ENCODE results near the gene GRK6. TPM values are rescaled to one million over a fixed set of nuclear protein-coding genes. Genes with fewer than 3 reads are reported as not detected.
A peak's percentile ranks its signal among the peaks of the same experiment; 100 is the strongest.

GRK6 gene
- polyA plus RNA-seq, 4 donors, result 20.4 to 29.2 (median 23.0) TPM

DNA sequence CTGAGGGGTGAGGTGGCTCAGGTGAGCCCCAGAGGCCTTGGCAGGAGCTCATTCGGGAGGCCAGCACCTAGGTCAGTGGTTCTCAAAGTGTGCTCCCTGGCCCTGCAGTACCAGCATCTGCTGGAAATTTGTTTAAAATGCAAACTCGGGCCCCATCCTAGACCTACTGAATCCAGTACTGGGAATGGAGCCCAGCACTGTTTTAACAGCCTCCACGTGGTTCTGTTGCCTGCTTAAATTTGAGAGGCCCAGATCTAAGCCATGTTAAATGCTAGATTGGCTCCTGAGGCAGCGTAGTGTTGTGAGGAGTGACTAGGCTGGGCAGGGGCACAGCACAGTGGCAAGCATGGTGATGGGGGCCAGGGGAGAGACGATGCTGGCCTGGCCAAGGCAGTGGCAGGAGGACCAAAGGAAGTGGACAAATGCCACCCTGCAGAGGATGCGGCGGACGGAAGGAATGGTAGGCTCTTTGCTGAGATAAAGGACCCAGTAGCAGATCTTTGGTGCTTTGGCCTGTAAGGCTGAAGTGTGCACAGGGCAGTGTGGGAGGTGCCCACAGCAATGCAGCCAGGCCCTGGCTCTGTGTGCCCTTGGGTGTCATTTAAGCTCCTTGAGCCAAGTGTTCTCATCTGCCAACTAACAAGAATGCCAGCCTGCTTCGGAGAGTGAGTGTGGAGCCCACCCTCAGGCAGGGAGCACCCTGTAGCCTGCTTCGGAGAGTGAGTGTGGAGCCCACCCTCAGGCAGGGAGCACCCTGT, 24.4 kb downstream of the GRK6 start:
- DNase-seq (ENCODE audit: low read depth in 4 of 4, low spot score in 3 of 4), result no peak

DNA sequence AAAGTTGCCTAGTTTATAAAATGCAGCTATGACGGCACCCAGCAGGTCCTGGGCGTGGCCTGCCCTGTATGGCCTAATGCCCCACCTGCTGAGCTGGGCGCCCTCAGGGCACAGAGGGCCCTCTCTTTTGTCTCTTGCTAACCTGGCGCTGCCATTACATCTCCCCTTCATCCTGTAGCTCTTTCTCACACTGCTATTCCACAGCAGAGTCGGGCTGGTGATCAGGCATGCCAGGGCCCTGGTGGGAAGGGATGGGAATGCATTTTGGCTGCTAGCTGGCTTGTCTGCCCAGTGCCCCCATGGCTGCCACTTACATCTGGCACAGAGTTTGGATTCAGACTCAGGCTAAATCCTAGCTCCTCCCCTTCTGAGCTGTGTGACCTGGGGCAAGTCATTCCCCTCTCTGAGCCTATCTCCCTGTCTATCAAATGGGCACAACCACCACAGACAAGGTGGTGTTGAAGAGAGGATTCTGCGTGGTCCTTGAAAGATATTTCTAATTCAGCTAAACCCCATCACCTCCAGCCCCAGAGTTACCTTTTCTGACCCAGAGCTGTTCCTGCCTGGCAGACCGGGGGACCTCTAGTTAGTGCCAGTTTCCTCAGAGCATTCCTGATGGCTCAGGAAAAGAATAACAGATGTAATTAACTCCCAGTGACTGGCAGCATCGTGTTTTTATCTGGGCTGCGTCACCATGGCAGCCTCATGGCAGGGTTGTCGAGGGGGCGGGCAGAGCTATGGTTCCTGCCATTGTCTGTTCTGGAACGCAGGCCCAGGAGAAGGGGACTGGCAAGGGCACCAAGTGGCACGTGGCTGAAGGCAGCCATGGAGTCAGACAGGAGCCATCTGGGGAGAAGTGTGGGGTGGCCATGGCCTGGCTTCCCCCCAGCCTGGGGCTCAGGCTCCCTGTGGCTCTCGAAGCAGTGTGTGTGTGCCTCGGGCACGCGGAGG, 26.5 kb downstream of the GRK6 start:
- no peak for DNase-seq (ENCODE audit: low read depth in 4 of 4, low spot score in 3 of 4)

DNA sequence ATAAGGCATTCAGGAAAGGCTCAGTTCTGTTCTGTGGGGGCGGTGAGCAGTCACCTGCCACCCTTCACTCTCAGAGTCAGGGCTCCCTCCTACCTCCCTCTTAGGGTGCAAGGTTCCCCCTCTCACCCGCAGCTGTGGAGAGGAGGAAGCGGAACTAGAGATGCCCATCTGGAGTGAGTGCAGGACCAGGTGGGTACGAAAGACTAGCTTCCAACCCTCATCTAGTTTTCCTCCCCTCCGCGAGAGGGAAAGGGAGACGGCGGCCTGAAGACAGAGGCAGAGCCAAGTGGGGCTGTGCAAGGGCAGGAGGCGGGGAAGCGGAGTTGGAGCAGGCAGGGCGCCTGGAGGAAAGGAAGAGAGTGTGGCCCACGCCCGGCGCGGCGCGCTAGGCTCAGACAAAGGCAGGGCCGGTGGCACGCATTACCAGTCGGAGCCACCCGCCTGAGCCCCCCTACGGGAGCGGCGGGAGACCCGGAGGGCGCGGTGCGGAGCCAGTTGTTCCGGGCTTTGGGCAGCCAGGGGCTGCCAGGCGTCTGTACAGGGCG, 27.4 kb downstream of the GRK6 start:
- no peak for DNase-seq (ENCODE audit: low read depth in 4 of 4, low spot score in 3 of 4)

DNA sequence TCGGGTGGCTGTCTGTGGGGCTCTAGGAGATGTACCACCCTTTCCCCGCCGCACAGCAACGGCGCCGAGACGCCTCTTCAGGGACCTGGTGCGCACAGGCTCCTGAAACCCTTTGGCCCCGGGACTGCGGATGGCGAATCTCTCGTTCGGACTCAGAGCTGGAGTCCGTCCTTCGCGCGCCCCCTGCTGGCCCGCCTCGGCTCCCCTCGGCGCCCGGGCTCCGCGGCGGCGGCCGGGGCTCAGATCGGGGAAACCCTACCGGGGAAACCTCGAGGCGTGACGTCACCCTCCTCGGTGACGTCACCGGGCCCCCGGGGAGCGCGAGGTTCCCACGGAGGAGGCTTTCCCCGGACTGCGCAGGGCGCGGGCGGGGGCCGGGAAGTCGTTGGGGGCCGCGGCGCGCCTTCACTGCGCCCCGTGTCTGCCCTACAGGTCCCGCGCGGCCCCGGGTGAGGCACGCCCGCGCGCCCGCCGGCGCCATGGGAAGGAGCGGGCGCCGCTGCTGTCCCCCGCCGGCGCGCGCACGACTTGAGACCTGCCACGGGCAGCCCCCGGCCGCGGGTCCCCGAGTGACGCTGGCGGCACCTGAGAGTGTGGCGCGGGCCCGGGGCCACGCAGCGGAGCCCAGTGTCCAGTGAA, 28.0 kb downstream of the GRK6 start:
- peak in 2 of 4 donors; percentile 83 to 84 for DNase-seq (ENCODE audit: low read depth in 4 of 4, low spot score in 3 of 4)

DNA sequence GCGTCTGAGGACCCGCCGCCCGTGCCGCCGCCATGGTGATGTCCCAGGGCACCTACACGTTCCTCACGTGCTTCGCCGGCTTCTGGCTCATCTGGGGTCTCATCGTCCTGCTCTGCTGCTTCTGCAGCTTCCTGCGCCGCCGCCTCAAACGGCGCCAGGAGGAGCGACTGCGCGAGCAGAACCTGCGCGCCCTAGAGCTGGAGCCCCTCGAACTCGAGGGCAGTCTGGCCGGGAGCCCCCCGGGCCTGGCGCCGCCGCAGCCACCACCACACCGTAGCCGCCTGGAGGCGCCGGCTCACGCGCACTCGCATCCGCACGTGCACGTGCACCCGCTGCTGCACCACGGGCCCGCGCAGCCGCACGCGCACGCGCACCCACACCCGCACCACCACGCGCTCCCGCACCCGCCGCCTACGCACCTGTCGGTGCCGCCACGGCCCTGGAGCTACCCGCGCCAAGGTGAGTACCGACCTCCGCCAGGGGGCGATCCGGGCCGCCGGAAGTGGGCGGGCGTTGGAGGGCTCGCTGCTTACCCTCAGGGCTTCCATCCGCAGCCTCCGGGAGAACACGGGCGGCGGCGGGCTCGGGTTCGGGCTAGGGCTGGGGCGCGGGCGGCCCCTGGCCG, 28.7 kb downstream of the GRK6 start:
- DNase-seq (ENCODE audit: low read depth in 4 of 4, low spot score in 3 of 4), result peak in 1 of 4 donors; percentile 67

DNA sequence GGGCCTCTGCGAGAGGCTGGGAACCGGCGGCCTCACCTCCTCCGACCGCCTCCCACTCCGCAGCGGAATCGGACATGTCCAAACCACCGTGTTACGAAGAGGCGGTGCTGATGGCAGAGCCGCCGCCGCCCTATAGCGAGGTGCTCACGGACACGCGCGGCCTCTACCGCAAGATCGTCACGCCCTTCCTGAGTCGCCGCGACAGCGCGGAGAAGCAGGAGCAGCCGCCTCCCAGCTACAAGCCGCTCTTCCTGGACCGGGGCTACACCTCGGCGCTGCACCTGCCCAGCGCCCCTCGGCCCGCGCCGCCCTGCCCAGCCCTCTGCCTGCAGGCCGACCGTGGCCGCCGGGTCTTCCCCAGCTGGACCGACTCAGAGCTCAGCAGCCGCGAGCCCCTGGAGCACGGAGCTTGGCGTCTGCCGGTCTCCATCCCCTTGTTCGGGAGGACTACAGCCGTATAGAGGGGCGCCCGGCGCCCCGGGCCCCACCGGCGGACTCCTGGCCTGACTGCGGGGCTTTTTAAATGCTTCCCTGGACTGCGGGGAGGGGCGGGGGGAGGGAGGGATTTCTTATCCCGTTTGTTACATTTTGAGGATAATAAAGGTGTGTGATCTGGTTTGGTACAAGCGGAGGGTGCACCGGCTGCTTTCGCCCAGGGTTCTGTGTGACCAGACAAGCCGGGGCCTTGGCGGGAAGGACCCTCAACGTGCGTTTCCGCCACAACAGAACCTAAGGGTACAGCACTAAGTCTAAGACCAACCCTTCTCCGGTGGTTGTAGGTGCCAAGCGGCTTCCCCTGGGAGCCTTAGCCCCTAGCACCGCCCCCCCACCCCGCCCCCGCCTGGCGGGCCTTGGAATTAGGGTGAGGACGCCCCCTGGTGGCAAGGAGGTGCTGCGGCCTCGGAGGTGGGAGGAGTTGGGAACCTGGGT, 29.4 kb downstream of the GRK6 start:
- DNase-seq (ENCODE audit: low read depth in 4 of 4, low spot score in 3 of 4), result peak; percentile 85 to 91 (median 87)

DNA sequence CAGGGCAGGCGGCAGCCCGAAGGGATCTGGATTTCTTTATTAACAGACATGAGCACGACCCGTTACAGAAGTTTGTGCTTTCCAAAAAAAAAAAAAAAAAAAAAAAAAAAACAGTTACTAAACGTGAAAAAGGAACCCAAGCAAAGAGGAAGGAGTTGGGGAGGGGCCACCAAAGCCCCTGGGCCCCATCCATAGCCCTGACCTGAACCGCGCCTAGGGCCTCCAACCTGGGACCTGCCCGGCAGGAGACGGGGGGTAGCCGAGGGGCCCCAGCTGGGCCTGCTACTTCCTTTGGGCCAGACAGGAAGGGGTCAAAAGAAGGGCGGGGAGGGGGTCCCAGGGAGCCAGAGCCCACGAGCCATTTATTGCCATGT, 30.1 kb downstream of the GRK6 start:
- DNase-seq (ENCODE audit: low read depth in 4 of 4, low spot score in 3 of 4), result no peak

DNA sequence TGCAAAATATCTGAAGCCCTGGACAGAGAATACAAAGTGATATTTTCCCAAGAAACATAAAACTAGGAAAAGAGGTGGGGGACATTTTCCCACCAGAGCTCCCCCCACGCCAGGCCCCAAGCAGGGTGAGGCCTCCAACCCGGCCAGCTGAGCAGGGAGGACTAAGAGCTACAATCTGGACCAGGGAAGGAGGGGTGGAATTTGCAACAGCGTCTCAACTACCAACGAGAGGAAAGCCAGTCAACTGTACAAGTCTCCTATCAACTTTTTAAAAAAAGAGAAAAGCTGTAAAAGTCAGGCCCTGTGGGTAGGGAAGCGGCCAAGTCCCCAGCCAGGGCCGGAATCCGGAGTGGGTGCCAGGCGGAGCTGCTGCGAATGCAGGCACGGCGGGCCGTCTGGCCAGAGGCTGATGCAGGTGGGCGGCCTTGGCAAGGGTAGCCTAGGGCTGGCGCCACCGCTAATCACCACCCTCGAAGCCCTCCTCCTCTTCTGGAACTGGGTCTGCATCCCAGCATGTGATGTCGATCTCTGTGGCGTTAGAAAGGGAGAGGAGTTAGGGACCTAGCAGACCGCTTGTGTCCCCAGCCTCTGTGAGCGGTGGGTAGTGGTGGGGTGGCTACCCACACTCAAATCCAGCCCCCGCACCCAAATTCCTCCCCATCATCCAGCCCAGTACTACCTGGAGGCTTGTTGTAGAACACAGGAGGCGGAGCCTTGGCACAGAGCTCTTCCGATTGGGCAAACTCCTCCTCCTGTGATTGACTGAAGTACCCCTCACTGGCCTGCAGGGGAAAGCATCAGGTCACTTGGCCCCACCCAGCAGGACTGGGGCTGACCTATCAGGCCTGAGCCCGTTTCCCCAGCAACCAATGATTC, 30.7 kb downstream of the GRK6 start:
- peak in 2 of 4 donors; percentile 68 to 89 for DNase-seq (ENCODE audit: low read depth in 4 of 4, low spot score in 3 of 4)

DNA sequence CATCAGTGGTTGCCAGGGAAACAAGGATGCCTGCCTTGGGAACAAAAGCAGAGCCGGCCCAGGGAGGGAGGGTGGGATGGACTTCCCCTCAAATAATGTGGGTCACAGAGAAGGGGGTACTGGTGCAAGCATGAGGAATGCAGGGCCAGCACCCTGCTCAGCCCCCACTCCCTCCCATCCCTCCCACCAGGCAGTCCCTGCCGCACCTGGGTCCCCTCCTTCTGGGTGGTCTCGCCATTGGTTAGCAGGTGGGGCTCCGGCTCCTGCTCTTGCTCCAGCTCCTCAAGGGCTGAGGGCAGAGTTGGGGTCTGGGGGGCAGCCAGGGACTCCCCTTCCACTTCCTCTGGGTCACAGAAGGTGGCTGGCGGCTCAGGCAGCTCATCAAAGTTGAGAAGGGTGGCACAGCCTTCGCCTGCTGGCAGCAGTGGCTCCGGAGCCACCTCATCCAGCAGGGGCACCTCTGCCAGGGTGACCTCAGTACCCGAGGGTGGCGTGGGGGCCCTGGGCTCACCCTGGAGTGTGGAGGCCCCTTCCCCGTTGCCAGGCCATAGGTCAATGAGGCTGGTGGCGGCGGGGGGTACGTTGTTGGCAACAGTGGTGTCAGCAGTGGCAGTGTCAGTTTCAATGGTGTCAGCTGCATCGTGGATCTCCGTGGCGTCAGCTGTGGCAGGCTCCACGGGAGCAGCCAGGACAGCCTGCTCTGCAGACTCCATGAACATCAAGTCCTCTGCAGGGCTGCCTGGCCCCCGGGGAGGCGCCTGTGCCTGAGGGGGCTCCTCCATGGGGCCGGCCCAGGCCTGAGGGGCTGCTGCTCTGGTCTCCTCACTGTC, 31.6 kb downstream of the GRK6 start:
- DNase-seq (ENCODE audit: low read depth in 4 of 4, low spot score in 3 of 4), result no peak

DNA sequence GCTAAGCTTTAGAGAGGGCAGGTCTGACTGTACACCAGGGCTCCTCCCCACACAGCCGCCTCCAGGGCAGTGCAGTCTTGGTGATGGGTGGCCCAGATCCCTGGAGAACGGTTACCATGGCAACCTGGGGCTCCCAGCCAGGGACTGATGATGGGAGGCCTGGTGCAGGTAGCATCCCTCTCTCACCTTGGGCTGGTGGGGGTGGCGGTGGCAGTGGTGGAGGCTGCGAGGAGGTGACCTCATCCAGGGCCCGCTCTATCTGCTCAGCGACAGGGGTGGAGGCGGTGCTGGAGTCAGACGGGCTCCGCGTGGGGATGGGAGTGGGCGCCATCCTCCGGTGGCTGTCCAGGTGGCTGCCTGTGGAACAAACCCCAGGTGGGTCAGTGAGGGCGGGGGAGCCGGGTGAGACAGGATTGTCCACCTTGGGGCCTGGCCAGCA, 32.5 kb downstream of the GRK6 start:
- DNase-seq (ENCODE audit: low read depth in 4 of 4, low spot score in 3 of 4), result no peak

DNA sequence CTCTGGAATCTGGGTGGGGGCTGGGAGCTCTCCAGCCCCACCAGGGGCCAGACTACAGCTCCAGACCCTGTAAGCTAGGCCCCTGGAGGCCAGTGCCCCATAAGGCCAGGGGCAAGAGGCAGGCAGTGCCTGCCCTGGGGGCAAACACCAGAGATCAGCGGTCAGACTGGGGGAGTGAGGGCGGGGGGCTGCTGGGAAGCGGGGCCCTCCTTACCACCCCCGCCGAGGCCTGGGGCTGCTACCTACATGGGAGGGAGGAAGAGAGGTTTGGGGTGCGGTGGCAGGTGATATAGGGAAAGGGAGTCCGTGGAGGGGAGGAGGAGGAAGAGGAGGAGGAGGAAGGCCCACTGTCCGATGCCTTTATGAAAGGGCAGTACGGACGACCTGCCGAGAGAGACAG, 32.9 kb downstream of the GRK6 start:
- DNase-seq (ENCODE audit: low read depth in 4 of 4, low spot score in 3 of 4), result no peak

DNA sequence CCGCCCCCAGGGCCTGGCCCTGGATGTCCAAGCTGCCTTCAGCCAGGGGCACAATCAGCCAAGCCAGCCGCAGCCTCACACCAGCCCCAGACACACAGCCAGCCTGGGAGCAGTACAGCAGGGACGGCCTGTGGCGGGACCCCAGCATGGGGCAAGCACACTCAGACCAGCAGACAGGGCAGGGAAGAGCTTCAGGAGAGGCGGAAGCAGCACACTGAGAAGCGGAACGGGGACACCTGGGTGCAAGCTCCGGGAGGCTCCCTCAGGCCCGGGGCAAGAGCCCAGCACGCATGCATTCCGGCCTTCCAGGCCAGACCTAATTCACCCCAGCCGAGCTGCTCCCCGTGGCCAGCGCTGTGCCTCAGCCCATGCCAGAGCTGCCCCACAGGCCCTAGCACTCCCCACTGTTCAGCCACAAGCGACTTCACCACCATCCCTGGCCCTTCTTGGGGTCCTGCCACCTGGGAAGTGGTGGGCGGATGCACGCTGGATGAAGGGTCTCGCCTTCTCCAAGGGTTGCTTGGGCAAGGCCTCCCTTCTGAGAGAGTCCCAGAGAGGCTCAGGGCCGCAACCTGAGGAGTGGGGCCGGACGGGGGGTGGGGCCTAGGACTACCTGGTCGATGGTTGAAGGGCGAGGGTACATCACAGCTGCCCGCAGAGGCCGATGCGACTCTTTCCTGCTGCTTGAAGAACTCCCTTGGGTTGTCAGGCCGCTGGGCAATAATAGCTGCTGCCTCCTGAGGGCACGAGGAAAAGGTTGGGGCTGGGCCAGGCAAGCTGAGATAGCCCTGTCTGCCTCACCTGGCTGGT, 33.5 kb downstream of the GRK6 start:
- no peak for DNase-seq (ENCODE audit: low read depth in 4 of 4, low spot score in 3 of 4)

DNA sequence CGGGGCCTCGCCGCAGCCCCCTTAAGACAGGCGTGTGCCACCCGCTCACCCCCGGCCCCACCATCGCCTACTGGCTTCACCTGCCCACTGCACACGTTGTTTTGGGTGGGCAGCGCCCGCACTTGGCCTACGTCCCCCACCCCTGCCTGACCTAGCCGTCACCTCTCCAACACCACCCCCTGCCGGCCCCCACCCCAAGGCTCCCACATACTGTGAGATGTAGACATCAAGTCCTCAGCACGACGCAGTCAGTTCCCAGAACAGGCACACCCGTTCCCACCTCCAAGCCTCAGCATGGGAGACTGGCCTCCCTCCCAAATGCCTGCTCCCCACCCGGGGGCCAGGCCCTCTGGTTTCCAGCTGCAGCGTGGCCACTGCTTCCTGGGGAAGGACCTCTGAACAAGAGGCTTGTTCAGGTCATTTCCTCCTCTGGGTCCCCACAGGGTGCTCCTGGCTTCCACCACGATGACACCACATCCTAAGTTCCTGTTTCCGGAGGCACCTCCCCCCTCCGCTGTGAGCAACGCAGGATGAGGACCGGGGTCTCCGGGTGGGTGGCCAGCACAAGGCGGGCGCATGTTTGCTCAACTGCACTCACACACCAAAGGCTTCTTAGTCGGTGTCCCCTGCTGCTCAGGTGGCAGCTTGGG, 35.7 kb downstream of the GRK6 start:
- DNase-seq (ENCODE audit: low read depth in 4 of 4, low spot score in 3 of 4), result no peak

DNA sequence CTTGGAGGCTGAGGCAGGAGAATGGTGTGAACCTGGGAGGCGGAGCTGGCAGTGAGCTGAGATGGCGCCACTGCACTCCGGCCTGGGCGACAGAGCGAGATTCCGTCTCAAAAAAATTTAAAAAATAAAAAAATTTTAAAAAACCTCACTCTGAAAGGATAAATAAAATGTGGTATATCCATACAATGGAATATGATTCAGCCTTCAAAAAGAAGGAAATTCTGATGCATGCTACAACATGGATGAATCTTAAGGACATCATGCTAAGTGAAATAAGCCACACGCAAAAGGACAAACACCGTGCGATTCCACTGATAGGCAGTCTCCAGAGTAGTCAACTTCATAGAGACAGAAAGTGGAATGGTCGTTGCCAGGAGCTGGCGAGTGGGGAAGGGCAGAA, 38.6 kb downstream of the GRK6 start:
- DNase-seq (ENCODE audit: low read depth in 4 of 4, low spot score in 3 of 4), result no peak

DNA sequence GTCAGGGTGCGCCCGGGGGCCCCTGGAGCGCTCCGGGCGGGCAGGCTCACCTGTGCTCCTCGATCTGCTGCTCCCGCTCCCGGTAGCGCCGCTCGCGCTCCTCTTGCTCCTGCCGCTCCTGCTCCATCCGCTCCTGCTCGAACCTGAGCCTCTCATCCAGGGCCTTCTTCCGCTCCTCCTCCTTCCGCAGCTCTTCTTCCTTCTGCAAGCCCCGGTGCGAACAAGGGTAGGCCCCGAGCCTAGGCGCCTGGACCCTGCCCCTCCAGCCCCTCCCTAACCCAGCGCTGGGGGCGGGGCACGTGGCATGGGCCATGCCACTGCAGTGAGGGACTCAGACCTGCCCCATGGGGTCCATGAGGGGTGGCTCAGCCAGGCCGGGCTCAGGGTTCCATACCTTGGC, 40.4 kb downstream of the GRK6 start:
- no peak for DNase-seq (ENCODE audit: low read depth in 4 of 4, low spot score in 3 of 4)

DNA sequence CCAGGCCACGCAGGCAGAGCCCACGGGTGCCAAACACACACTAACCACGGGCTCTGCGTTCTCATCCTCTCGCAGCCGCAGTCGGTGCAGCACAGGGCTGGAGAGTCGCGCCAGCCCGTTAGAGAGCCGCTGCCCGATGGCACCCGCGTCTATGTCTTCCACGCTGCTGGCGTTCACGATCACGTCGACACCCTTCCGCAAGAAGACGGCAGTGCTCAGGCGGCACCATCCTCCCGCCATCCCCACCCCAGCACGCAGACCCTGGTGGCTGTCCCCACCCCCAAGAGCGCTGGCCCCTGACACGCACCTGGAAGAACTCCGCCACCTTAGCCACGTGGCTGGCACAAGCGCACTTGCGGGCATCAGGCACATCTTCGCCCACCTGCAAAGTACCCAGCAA, 41.0 kb downstream of the GRK6 start:
- DNase-seq (ENCODE audit: low read depth in 4 of 4, low spot score in 3 of 4), result no peak
